ENCODE results near the gene ZNF668. TPM values are rescaled to one million over a fixed set of nuclear protein-coding genes. Genes with fewer than 3 reads are reported as not detected.
A peak's percentile ranks its signal among the peaks of the same experiment; 100 is the strongest.

The ZNF668 gene
- total and polyA plus RNA-seq, 2 of the 13 experiments (the other 11 are each of a cell fraction or from before 2014, with no cell fraction given) = 3.8 to 9.8 TPM

DNA sequence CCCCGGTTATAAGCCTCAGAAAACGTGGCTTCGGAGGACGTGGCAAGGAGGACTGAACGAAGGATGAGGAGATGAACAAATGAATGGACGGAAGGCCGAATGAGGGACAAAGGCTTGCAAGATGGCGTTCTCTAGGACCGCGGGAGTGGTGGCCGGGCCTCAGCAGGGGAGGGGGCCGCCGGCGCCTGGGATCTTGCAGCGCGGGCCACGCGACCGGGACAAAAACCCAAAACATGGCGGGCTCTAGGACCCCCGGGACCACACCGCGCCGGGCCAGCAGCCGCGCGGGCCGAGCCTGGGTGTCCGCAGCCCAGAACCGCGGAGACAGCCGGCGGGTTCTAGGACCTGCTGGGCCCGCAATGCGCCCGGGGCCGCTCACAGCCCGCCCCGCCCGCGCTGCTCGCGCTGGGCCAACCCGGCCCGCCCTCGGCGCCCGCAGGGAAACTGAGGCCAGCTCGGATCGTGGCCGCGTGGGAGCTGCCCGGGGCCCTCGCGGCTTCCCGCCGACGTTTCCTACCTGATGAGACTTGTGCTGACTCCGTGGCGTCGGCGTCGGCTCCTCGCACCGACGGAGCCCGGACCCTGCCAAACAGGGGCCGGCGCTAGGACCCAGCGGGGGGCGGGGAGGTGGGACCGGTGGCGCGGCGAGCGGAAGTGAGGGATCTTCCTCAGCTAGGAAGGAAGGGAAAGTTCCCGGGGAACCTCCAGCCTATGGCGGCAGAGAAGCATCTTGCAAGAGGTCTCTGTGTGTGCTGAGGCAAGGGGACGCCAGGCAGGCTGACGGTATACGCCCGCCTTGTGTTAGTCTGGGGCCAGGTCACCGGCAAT is 684 bp downstream of the ZNF668 start (continued):
- TF ChIP-seq, protein P1, sequence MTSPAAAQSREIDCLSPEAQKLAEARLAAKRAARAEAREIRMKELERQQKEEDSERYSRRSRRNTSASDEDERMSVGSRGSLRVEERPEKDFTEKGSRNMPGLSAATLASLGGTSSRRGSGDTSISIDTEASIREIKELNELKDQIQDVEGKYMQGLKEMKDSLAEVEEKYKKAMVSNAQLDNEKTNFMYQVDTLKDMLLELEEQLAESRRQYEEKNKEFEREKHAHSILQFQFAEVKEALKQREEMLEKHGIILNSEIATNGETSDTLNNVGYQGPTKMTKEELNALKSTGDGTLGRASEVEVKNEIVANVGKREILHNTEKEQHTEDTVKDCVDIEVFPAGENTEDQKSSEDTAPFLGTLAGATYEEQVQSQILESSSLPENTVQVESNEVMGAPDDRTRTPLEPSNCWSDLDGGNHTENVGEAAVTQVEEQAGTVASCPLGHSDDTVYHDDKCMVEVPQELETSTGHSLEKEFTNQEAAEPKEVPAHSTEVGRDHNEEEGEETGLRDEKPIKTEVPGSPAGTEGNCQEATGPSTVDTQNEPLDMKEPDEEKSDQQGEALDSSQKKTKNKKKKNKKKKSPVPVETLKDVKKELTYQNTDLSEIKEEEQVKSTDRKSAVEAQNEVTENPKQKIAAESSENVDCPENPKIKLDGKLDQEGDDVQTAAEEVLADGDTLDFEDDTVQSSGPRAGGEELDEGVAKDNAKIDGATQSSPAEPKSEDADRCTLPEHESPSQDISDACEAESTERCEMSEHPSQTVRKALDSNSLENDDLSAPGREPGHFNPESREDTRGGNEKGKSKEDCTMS (CRISPR knock-in tag; conservative IDR thresholded peaks at IDR 0.05) = no peak
- peak; percentile 100 for TF ChIP-seq ZNF121 (CRISPR knock-in tag; IDR thresholded peaks at IDR 0.05)
- no peak for TF ChIP-seq JARID2 (CRISPR knock-in tag; IDR thresholded peaks at IDR 0.05; ENCODE audit: insufficient replicate concordance)
- no peak for TF ChIP-seq DNMT1 (CRISPR knock-in tag; IDR thresholded peaks at IDR 0.05)
- TF ChIP-seq GTF2F1 (IDR thresholded peaks at IDR 0.05; ENCODE audit: low read length) = no peak
- no peak for TF ChIP-seq SMC3 (IDR thresholded peaks at IDR 0.05; ENCODE audit: low read length)
- no peak; a peak in 1 of 4 replicates for TF ChIP-seq EP300 (IDR thresholded peaks at IDR 0.05; ENCODE audit: low read depth in 2 of 2, low read length in 2 of 2)
- no peak for TF ChIP-seq EP300 (CRISPR knock-in tag; IDR thresholded peaks at IDR 0.05; ENCODE audit: borderline replicate concordance)
- TF ChIP-seq, protein P2, sequence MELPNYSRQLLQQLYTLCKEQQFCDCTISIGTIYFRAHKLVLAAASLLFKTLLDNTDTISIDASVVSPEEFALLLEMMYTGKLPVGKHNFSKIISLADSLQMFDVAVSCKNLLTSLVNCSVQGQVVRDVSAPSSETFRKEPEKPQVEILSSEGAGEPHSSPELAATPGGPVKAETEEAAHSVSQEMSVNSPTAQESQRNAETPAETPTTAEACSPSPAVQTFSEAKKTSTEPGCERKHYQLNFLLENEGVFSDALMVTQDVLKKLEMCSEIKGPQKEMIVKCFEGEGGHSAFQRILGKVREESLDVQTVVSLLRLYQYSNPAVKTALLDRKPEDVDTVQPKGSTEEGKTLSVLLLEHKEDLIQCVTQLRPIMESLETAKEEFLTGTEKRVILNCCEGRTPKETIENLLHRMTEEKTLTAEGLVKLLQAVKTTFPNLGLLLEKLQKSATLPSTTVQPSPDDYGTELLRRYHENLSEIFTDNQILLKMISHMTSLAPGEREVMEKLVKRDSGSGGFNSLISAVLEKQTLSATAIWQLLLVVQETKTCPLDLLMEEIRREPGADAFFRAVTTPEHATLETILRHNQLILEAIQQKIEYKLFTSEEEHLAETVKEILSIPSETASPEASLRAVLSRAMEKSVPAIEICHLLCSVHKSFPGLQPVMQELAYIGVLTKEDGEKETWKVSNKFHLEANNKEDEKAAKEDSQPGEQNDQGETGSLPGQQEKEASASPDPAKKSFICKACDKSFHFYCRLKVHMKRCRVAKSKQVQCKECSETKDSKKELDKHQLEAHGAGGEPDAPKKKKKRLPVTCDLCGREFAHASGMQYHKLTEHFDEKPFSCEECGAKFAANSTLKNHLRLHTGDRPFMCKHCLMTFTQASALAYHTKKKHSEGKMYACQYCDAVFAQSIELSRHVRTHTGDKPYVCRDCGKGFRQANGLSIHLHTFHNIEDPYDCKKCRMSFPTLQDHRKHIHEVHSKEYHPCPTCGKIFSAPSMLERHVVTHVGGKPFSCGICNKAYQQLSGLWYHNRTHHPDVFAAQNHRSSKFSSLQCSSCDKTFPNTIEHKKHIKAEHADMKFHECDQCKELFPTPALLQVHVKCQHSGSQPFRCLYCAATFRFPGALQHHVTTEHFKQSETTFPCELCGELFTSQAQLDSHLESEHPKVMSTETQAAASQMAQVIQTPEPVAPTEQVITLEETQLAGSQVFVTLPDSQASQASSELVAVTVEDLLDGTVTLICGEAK (IDR thresholded peaks at IDR 0.05) = no peak
- TF ChIP-seq, protein P2 (CRISPR knock-in tag; IDR thresholded peaks at IDR 0.05) = peak; percentile 53; the same call in 1 of the 2 replicates
- TF ChIP-seq POLR2G (IDR thresholded peaks at IDR 0.05; ENCODE audit: low read depth, low read length) = no peak
- TF ChIP-seq ZNF569 (CRISPR knock-in tag; IDR thresholded peaks at IDR 0.05; ENCODE audit: borderline replicate concordance) = no peak
- TF ChIP-seq, protein P3, sequence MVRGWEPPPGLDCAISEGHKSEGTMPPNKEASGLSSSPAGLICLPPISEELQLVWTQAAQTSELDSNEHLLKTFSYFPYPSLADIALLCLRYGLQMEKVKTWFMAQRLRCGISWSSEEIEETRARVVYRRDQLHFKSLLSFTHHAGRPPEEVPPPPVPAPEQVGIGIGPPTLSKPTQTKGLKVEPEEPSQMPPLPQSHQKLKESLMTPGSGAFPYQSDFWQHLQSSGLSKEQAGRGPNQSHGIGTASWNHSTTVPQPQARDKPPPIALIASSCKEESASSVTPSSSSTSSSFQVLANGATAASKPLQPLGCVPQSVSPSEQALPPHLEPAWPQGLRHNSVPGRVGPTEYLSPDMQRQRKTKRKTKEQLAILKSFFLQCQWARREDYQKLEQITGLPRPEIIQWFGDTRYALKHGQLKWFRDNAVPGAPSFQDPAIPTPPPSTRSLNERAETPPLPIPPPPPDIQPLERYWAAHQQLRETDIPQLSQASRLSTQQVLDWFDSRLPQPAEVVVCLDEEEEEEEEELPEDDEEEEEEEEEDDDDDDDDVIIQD (CRISPR knock-in tag; IDR thresholded peaks at IDR 0.05; ENCODE audit: low read depth) = no peak
- peak; percentile 58 for TF ChIP-seq MED8 (CRISPR knock-in tag; IDR thresholded peaks at IDR 0.05; ENCODE audit: insufficient replicate concordance)

Data from HepG2 (cell line).